Ishikawa (cell line): ENCODE measurements around the gene OR2D3.

Source experiments
- CEBPB ChIP-seq: IDR thresholded peaks from 2 replicates; pipeline ENCODE4 v1.6.1; 2012
- CREB1 ChIP-seq: IDR thresholded peaks from 2 replicates; pipeline ENCODE4 v1.6.1; 2012; ENCODE audit warnings: low read depth
- EGR1 ChIP-seq: IDR thresholded peaks from 2 replicates; pipeline ENCODE4 v1.6.1; 2012
- EP300 ChIP-seq: IDR thresholded peaks from 2 replicates; pipeline ENCODE4 v1.6.1; 2012; ENCODE audit warnings: borderline replicate concordance
- FOXM1 ChIP-seq: IDR thresholded peaks from 2 replicates; pipeline ENCODE4 v1.6.1; 2012; ENCODE audit warnings: low read depth, borderline replicate concordance
- NFIC ChIP-seq: IDR thresholded peaks from 2 replicates; pipeline ENCODE4 v1.6.1; 2012
- RAD21 ChIP-seq: IDR thresholded peaks from 2 replicates; pipeline ENCODE4 v1.6.1; 2012; ENCODE audit warnings: low read depth
- TAF1 ChIP-seq: IDR thresholded peaks from 2 replicates; pipeline ENCODE4 v1.6.1; 2012; ENCODE audit warnings: low read depth, mild to moderate bottlenecking
- TCF12 ChIP-seq: IDR thresholded peaks from 2 replicates; pipeline ENCODE4 v1.6.1; 2012; ENCODE audit warnings: low read depth
- TEAD4 ChIP-seq: IDR thresholded peaks from 2 replicates; pipeline ENCODE4 v1.6.1; 2012
- YY1 ChIP-seq: IDR thresholded peaks from 2 replicates; pipeline ENCODE4 v1.6.1; 2012; ENCODE audit warnings: low read depth
- ZBTB7A ChIP-seq: IDR thresholded peaks from 2 replicates; pipeline ENCODE4 v1.6.1; 2012; ENCODE audit warnings: low read depth
- TF ChIP-seq, protein P1 (sequence below): IDR thresholded peaks from 2 replicates; pipeline ENCODE4 v1.6.1; 2012
- TF ChIP-seq, protein P2 (sequence below): IDR thresholded peaks from 2 replicates; pipeline ENCODE4 v1.6.1; 2012; ENCODE audit warnings: low read depth, mild to moderate bottlenecking
- TF ChIP-seq, protein P3 (sequence below): IDR thresholded peaks from 2 replicates; pipeline ENCODE4 v1.6.1; 2012

The OR2D3 gene

DNA sequence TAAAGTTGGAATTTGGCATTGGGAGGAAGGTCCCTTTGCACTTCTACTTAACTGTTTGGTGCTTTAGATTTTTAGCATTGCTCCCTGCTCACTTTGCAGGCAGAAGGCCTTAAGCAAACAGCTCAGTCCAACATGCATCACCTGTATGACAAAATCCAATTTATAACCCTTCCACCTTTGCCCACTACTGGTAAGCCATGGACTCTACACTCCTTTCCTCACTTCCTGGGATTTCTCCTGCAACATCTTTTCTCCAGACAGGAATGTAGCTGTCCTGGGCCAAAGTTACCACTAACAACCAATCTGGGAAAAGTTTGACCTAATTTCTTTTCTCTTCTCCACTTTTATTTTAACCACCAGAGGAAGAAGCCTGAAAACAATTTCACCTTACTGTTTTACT is 26.7 kb upstream of the OR2D3 start:
- TF ChIP-seq TCF12 (no peak), TAF1 (no peak), RAD21 (no peak), EP300 (no peak), CREB1 (no peak)
- TF ChIP-seq, protein P1, sequence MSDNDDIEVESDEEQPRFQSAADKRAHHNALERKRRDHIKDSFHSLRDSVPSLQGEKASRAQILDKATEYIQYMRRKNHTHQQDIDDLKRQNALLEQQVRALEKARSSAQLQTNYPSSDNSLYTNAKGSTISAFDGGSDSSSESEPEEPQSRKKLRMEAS: no peak

DNA sequence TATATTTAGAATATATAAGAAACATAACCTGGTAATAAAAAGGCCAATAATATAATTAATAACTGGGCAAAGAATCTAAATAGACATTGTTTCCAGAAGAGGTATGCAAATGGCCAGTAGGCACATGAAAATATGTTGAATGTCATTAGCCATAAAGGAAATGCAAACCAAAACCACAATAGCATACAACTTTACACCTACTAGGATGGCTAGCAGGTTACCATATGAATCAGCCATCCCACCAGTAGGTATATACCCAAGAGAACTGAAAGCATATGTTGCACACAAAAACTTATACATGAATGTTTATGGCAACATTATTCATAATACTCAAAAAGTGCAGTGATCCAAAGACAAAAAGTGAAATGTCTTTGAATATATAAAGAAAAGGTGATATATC is 25.8 kb upstream of the OR2D3 start:
- TF ChIP-seq, protein P1: no peak
- TF ChIP-seq TAF1: no peak
- no peak for TF ChIP-seq CREB1
- TF ChIP-seq, protein P2, sequence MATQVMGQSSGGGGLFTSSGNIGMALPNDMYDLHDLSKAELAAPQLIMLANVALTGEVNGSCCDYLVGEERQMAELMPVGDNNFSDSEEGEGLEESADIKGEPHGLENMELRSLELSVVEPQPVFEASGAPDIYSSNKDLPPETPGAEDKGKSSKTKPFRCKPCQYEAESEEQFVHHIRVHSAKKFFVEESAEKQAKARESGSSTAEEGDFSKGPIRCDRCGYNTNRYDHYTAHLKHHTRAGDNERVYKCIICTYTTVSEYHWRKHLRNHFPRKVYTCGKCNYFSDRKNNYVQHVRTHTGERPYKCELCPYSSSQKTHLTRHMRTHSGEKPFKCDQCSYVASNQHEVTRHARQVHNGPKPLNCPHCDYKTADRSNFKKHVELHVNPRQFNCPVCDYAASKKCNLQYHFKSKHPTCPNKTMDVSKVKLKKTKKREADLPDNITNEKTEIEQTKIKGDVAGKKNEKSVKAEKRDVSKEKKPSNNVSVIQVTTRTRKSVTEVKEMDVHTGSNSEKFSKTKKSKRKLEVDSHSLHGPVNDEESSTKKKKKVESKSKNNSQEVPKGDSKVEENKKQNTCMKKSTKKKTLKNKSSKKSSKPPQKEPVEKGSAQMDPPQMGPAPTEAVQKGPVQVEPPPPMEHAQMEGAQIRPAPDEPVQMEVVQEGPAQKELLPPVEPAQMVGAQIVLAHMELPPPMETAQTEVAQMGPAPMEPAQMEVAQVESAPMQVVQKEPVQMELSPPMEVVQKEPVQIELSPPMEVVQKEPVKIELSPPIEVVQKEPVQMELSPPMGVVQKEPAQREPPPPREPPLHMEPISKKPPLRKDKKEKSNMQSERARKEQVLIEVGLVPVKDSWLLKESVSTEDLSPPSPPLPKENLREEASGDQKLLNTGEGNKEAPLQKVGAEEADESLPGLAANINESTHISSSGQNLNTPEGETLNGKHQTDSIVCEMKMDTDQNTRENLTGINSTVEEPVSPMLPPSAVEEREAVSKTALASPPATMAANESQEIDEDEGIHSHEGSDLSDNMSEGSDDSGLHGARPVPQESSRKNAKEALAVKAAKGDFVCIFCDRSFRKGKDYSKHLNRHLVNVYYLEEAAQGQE: no peak
- no peak for TF ChIP-seq FOXM1
- TF ChIP-seq ZBTB7A: no peak
- TF ChIP-seq, protein P3, sequence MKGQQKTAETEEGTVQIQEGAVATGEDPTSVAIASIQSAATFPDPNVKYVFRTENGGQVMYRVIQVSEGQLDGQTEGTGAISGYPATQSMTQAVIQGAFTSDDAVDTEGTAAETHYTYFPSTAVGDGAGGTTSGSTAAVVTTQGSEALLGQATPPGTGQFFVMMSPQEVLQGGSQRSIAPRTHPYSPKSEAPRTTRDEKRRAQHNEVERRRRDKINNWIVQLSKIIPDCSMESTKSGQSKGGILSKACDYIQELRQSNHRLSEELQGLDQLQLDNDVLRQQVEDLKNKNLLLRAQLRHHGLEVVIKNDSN: no peak
- TF ChIP-seq NFIC: no peak

DNA sequence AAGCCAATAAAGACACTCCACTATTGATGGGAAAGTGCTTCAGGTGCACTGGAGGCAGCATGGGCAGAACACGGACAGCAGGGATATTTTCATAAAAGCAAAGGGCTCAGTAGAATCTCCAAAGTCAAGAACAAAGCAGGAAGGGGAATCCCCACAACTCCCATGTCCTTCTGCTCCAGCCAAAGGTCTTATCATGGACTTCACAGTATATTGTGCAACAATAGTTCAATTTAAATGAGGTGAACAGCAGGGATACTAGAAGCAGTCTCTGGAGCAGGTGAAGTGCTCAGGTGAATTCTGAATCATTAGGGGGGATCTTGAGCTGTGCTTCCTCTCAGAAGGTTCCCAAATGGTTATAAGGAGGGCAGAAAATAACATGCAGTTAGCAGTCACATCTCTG is 21.9 kb upstream of the OR2D3 start:
- TF ChIP-seq ZBTB7A (no peak), EP300 (no peak), RAD21 (no peak), YY1 (no peak), TEAD4 (no peak), EGR1 (no peak), CEBPB (no peak), TAF1 (no peak), TCF12 (no peak), NFIC (no peak), FOXM1 (no peak), CREB1 (no peak)
- TF ChIP-seq, protein P2: no peak
- TF ChIP-seq, protein P1: no peak
- TF ChIP-seq, protein P3: no peak

DNA sequence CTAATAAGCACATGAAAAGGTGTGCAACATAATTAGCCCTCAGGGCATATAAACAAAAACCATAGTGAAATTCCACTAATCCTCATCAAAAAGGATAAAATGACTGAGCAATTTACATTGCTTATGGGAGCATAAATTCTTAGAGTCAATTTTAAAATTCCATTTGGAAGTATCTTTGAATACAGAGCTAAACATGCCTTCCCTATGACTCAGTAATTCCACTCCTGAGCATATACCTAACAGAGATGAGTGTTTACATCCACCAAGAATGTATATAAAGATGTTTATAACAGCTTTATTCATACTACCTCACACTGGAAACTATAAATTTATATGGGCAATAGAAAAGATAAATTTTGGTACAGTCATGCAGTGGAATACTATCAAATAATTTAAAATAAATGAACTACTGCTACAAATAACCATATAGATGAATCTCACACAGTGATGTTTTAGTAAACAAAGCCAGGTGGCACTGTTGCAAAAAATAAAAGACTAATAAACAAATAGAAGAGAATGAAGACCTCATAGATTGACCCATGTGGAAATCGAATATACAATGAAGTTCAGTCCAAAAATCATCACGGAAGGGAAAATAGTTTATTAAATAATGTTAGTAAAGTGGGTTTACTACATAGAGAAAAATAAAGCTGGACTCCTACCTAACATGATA is 20.3 kb upstream of the OR2D3 start:
- no peak for TF ChIP-seq NFIC
- TF ChIP-seq TCF12: no peak
- no peak for TF ChIP-seq EP300
- TF ChIP-seq EGR1: no peak
- no peak for TF ChIP-seq CEBPB
- no peak for TF ChIP-seq RAD21
- TF ChIP-seq, protein P1: no peak
- TF ChIP-seq TAF1: no peak
- no peak for TF ChIP-seq TEAD4
- TF ChIP-seq ZBTB7A: no peak
- TF ChIP-seq, protein P3: no peak
- TF ChIP-seq YY1: no peak

DNA sequence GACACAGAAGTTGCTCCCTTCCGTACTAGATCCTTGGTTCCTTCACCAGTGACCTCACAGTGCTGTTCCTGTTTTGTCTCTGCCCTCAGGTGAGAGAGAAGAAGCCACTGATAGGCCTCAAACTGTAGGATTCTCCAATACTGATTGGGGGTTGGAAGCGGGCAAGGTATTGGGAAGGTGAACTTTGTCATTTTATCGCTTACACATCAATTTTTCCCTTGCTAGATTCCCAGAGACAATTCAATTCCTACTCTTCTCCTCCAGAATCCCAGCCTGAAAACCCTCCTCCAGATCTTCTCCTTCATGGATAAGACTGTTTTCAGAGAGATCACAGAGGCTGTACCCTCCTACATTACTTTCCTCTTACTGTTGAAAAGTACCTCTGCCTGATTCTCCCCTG is 9.4 kb upstream of the OR2D3 start:
- TF ChIP-seq YY1: no peak
- TF ChIP-seq EGR1: no peak
- TF ChIP-seq, protein P2: no peak
- TF ChIP-seq, protein P3: no peak
- TF ChIP-seq TCF12: no peak
- TF ChIP-seq FOXM1: no peak
- no peak for TF ChIP-seq CEBPB
- TF ChIP-seq NFIC: no peak
- no peak for TF ChIP-seq TEAD4
- TF ChIP-seq, protein P1: no peak
- no peak for TF ChIP-seq ZBTB7A
- TF ChIP-seq EP300: no peak
- no peak for TF ChIP-seq CREB1
- TF ChIP-seq RAD21: no peak
- no peak for TF ChIP-seq TAF1
